Glomerular endothelial cell (primary cell): Measurements from ENCODE around the gene VEGFA. TPM values are rescaled to one million over a fixed set of nuclear protein-coding genes. Genes with fewer than 3 reads are reported as not detected.
"Not testable (repeated sequence)": the region's sequence is repeated elsewhere in the genome, so short reads cannot be mapped to it uniquely, and the experiment has no call there.

ENCODE experiments used
- DNase-seq: peaks from one replicate; pipeline ENCODE4 v3.0.0-alpha.2; 2011; ENCODE audit warnings: low read depth, low spot score; ENCODE audit errors: extremely low read depth
- total RNA-seq: library from RNA; depleted of rRNA; stranded (reverse); fragments of >200 nt; gene quantifications from 2 replicates; pipeline ENCODE4 v1.2.3, GENCODE V29; 2015

VEGFA gene
- total RNA-seq, 1 donor from 2014 or later: 28.0 TPM

GRCh38 chr6:43818973-43819372 lies 49.0 kb downstream of the VEGFA start:
- DNase-seq: not testable (repeated sequence)

GRCh38 chr6:43819958-43820357 lies 49.9 kb downstream of the VEGFA start:
- no peak for DNase-seq

GRCh38 chr6:43820486-43820885 lies 50.5 kb downstream of the VEGFA start:
- DNase-seq: no peak

DNA sequence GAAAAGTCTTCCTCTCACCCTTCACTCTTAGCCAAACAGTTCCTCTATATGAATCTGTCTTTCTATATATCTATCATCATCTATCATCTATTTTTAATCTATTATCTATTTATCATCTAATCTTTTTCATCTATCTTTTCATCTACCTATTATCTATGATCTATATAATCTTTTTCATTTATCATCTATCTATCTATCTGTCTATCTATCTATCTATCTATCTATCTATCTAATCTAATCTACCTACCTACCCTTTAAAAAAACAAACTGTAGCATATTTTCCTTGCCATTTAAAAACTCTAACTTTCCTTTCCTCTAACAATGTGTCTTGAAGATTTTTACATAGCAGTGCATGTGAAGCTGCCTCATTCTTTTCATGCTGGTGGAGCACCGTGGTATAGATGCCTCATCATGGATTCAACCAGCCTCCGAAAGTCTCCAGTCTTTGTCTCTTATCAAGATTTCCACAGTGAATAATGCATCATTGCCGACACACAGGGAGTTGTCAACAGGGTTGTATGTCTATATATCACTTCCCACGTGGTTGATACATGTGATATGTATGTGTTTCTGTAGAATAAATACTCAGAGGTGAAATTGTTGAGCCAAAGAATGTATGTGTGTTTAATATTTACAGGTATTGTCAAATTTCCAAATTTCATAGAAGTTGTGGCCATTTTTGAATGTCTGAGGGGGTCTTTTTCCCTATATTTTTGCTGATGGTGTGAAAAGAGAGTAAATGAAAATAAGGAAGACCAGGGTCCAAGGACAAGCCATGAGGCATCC lies 51.3 kb downstream of the VEGFA start:
- no peak for DNase-seq

DNA sequence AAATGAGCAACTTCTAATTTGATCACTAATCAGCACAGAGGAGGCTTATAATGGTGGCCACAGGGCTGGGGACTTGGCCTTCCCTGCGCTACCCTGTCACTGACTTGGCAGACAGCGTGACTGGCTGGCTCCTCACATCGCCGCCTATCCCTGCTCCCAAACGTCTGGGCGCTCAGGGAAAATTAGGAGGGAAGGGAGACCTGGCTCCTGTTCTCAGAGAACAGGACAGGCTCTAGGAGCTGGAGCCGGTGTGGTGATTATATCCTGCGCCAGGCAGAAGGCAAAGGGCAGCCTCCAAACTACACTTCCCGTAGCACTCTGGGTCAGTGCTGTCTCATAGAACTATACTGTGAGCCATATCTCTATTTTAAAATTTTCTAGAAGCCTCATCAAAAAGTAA lies 53.4 kb downstream of the VEGFA start:
- no peak for DNase-seq

- DNase-seq: no peak
Measured at GRCh38 chr6:43823879-43824702, 54.1 kb downstream of the VEGFA start.

- no peak for DNase-seq
Measured at GRCh38 chr6:43824703-43825064, 54.7 kb downstream of the VEGFA start.

GRCh38 chr6:43825187-43826115 lies 55.4 kb downstream of the VEGFA start:
- DNase-seq: no peak

DNA sequence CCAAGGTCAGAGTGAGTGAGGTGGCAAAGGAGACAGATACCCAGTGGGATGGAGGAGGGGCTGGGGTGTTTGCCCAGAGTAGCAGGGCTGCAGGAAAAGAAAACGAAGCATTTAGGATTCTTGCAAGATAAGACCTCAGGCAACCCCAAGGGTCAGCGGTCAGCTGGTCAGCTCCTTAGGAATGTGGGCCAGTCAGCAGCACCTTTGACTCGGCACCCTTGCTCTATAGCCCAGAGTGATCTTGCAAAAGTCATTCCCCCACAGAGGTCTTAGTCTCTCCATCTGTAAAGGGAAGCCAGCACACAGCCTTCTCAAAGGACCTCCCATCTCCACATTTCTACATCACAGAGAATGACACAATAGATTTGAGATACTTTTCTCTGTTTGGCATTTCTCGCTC lies 56.7 kb downstream of the VEGFA start:
- no peak for DNase-seq

DNA sequence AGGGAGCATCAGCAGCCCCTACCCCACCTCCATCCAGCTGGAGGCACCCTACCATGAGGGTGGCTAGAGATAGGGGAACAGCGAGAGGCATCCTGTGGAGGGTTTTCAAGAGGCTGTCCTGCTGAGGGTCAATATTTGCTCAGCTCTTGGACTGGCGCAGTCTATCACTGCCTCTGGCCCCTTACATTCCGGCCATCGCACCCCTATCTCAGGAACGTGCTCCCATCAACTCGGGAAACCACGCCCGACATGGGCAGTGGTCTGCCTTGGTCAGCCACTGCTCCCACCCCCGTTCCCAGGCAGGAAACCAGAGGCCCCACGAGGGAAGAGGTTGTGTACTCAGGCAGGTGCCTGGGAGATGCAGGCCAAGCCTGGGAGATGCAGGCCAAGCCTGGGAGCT lies 57.9 kb downstream of the VEGFA start:
- DNase-seq: no peak

DNA sequence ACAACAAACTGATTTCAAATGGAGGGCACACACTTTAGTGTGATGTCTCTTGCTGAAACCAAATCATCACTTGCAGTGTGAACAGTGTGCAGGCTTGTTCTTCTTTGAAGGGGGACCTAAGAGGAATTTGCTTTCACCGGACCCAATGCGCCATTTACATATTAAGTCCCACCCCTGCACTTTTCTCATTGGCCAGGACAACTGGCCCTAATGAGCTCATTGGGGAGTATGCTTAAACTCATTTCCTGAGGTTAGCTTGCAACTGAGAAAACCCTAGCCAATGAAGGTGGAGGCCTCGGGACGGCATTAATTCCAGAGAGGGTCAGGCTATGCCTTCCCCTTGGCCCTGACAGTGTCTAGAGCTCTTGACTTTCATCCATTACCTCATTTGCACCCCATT lies 58.7 kb downstream of the VEGFA start:
- no peak for DNase-seq

DNA sequence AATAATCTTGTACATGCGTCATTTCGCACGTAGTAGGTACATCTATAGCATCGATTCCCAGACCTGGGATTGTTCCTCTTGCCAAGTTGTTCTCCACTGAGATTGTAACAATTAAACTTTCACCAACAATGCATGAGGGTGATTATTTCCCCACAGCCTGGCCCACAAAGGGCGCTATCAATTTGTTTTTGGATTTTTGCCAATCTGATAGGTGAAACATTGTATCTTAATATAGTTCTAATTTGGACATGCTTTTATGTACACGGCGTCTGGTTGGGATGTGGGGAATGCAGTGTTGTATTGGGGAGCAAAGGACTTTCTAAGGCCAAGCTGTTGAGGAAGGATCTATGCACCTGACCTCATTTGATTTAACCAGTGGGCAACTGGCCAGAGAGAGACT lies 59.5 kb downstream of the VEGFA start:
- DNase-seq: no peak

- no peak for DNase-seq
Measured at GRCh38 chr6:43830775-43831174, 60.8 kb downstream of the VEGFA start.

- DNase-seq: no peak
Measured at GRCh38 chr6:43831191-43831590, 61.2 kb downstream of the VEGFA start.

GRCh38 chr6:43833223-43833995 lies 63.4 kb downstream of the VEGFA start:
- no peak for DNase-seq

DNA sequence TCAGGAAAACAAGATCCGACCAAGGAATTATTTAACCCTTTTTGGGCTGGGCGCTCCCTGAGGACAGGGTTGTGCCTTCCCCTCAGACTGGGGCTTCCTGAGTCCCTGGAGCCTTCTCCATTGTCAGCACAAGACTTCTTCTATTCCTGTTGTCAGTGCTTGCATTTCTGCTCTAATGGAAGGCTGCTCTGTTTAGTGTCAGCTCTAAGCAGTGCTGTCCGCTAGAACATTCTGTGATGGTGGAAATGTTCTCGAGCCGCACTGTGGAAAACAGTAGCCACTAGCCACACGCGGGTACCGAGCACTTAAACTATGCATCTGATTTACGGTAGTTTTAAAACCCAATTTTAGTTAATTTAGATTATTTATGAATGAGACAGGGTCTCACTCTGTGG lies 64.0 kb downstream of the VEGFA start:
- DNase-seq: no peak

GRCh38 chr6:43834528-43835155 lies 64.6 kb downstream of the VEGFA start:
- no peak for DNase-seq

- DNase-seq: no peak
Measured at GRCh38 chr6:43835872-43836419, 65.9 kb downstream of the VEGFA start.
